Measurements from ENCODE around the gene HIPK3.
"Not testable (repeated sequence)": the region's sequence is repeated elsewhere in the genome, so short reads cannot be mapped to it uniquely, and the experiment has no call there.

Gene HIPK3

GRCh38 chr11:33257160-33257896, at the start of gene HIPK3:
Gene HIPK3, plus strand, starts transcription at chr11:33257381.
- peak; percentile 85 for DNase-seq

- DNase-seq, result no peak
Observed at GRCh38 chr11:33207408-33207985, 49.7 kb upstream of the HIPK3 start.

- no peak for DNase-seq
Observed at GRCh38 chr11:33208150-33208549, 49.0 kb upstream of the HIPK3 start.

- DNase-seq, result no peak
Observed at GRCh38 chr11:33211153-33211552, 46.0 kb upstream of the HIPK3 start.

GRCh38 chr11:33211580-33211979, 45.6 kb upstream of the HIPK3 start:
- DNase-seq, result no peak

- no peak for DNase-seq
Observed at GRCh38 chr11:33214187-33214586, 43.0 kb upstream of the HIPK3 start.

GRCh38 chr11:33214767-33215166, 42.4 kb upstream of the HIPK3 start:
- DNase-seq, result no peak

GRCh38 chr11:33216676-33217075, 40.5 kb upstream of the HIPK3 start:
- not testable (repeated sequence) for DNase-seq

- DNase-seq, result no peak
Observed at GRCh38 chr11:33222052-33222750, 35.0 kb upstream of the HIPK3 start.

- DNase-seq, result no peak
Observed at GRCh38 chr11:33225371-33225770, 31.8 kb upstream of the HIPK3 start.

- DNase-seq, result no peak
Observed at GRCh38 chr11:33227578-33228261, 29.5 kb upstream of the HIPK3 start.

- DNase-seq, result no peak
Observed at GRCh38 chr11:33234397-33235190, 22.6 kb upstream of the HIPK3 start.

GRCh38 chr11:33237039-33237597, 20.1 kb upstream of the HIPK3 start:
- no peak for DNase-seq

GRCh38 chr11:33242575-33242974, 14.6 kb upstream of the HIPK3 start:
- DNase-seq, result no peak

GRCh38 chr11:33243654-33244053, 13.5 kb upstream of the HIPK3 start:
- DNase-seq, result not testable (repeated sequence)

- no peak for DNase-seq
Observed at GRCh38 chr11:33248416-33248971, 8.7 kb upstream of the HIPK3 start.

GRCh38 chr11:33256031-33256812, 959 bp upstream of the HIPK3 start:
- DNase-seq, result no peak

GRCh38 chr11:33256813-33257159, 395 bp upstream of the HIPK3 start:
- no peak for DNase-seq

- peak; percentile 44 for DNase-seq
Observed at GRCh38 chr11:33257897-33258630, 883 bp downstream of the HIPK3 start.

- no peak for DNase-seq
Observed at GRCh38 chr11:33258631-33259205, 1.5 kb downstream of the HIPK3 start.
